SJCRH30 (cell line): ENCODE results near the gene CCDC180. TPM values are rescaled to one million over a fixed set of nuclear protein-coding genes. Genes with fewer than 3 reads are reported as not detected.
"Not testable (repeated sequence)": the region's sequence is repeated elsewhere in the genome, so short reads cannot be mapped to it uniquely, and the experiment has no call there.

ENCODE experiments used
- DNase-seq, 2 experiments: peaks; one replicate each; pipeline ENCODE4 v3.0.0-alpha.2; 2015 to 2020
- H3K27ac ChIP-seq: fragments of 250-450 bp; sonication (Bioruptor Pico); 2 replicates; pipeline ENCODE4 v1.5.1; 2020; ENCODE audit warnings: mild to moderate bottlenecking, moderate library complexity
- H3K27me3 ChIP-seq: fragments of 250-450 bp; sonication (Bioruptor Pico); 2 replicates; pipeline ENCODE4 v1.5.1; 2020; ENCODE audit warnings: mild to moderate bottlenecking, moderate library complexity
- H3K36me3 ChIP-seq: fragments of 250-450 bp; sonication (Bioruptor Pico); 2 replicates; pipeline ENCODE4 v1.5.1; 2020; ENCODE audit warnings: mild to moderate bottlenecking, moderate library complexity
- H3K4me1 ChIP-seq: fragments of 250-450 bp; sonication (Bioruptor Pico); 2 replicates; pipeline ENCODE4 v1.5.1; 2020; ENCODE audit warnings: mild to moderate bottlenecking, moderate library complexity
- H3K4me3 ChIP-seq: fragments of 250-450 bp; sonication (Bioruptor Pico); 2 replicates; pipeline ENCODE4 v1.5.1; 2020; ENCODE audit warnings: mild to moderate bottlenecking, moderate library complexity
- H3K9me3 ChIP-seq: fragments of 250-450 bp; sonication (Bioruptor Pico); replicated peaks from 2 replicates; pipeline ENCODE4 v1.5.1; 2020; ENCODE audit warnings: mild to moderate bottlenecking, moderate library complexity
- total RNA-seq: library from RNA; depleted of rRNA; stranded (reverse); fragments of >200 nt; shearing (Covaris generic); gene quantifications from 2 replicates; pipeline ENCODE4 v1.2.3, GENCODE V29; 2014

Gene CCDC180
- total RNA-seq, 1 experiment from 2014 or later, result 1.5 TPM

GRCh38 chr9:97318433-97318832, 11.0 kb downstream of the CCDC180 start:
- no peaks in the 10 kb centered on the region for H3K27me3 ChIP-seq
- no peak for DNase-seq
- H3K4me1 ChIP-seq, result no peaks in the 10 kb centered on the region
- no peaks in the 10 kb centered on the region for H3K36me3 ChIP-seq
- H3K4me3 ChIP-seq, result no peak overlapping the region
- H3K27ac ChIP-seq, result no peak overlapping the region
- H3K9me3 ChIP-seq, result no peaks in the 10 kb centered on the region

GRCh38 chr9:97319395-97319794, 11.9 kb downstream of the CCDC180 start:
- H3K27ac ChIP-seq, result no peak overlapping the region
- no peaks in the 10 kb centered on the region for H3K27me3 ChIP-seq
- no peaks in the 10 kb centered on the region for H3K4me1 ChIP-seq
- H3K4me3 ChIP-seq, result no peak overlapping the region
- H3K36me3 ChIP-seq, result no peaks in the 10 kb centered on the region
- H3K9me3 ChIP-seq, result no peaks in the 10 kb centered on the region
- DNase-seq, result no peak

- Histone ChIP-seq H3K27me3 (no peaks in the 10 kb centered on the region), H3K4me1 (no peaks in the 10 kb centered on the region), H3K4me3 (no peak overlapping the region), H3K36me3 (no peaks in the 10 kb centered on the region), H3K27ac (no peak overlapping the region), H3K9me3 (no peaks in the 10 kb centered on the region)
- no peak for DNase-seq
Observed at GRCh38 chr9:97320080-97320642, 12.7 kb downstream of the CCDC180 start.

GRCh38 chr9:97321251-97321650, 13.8 kb downstream of the CCDC180 start:
- H3K36me3 ChIP-seq, result no peaks in the 10 kb centered on the region
- no peak overlapping the region for H3K27ac ChIP-seq
- DNase-seq, result no peak
- no peaks in the 10 kb centered on the region for H3K27me3 ChIP-seq
- H3K9me3 ChIP-seq, result no peaks in the 10 kb centered on the region
- no peaks in the 10 kb centered on the region for H3K4me1 ChIP-seq
- H3K4me3 ChIP-seq, result no peak overlapping the region

GRCh38 chr9:97321691-97322090, 14.2 kb downstream of the CCDC180 start:
- Histone ChIP-seq H3K27ac (no peak overlapping the region), H3K36me3 (no peaks in the 10 kb centered on the region), H3K4me1 (no peaks in the 10 kb centered on the region), H3K4me3 (no peak overlapping the region), H3K9me3 (no peaks in the 10 kb centered on the region), H3K27me3 (no peaks in the 10 kb centered on the region)
- no peak for DNase-seq

- no peak overlapping the region for H3K27ac ChIP-seq
- no peaks in the 10 kb centered on the region for H3K4me1 ChIP-seq
- no peaks in the 10 kb centered on the region for H3K36me3 ChIP-seq
- H3K4me3 ChIP-seq, result no peak overlapping the region
- H3K9me3 ChIP-seq, result no peaks in the 10 kb centered on the region
- no peak for DNase-seq
- H3K27me3 ChIP-seq, result no peaks in the 10 kb centered on the region
Observed at GRCh38 chr9:97322105-97322504, 14.6 kb downstream of the CCDC180 start.

- no peak overlapping the region for H3K4me3 ChIP-seq
- H3K4me1 ChIP-seq, result no peaks in the 10 kb centered on the region
- H3K9me3 ChIP-seq, result no peaks in the 10 kb centered on the region; the same call in 1 of the 2 replicates
- H3K27me3 ChIP-seq, result no peaks in the 10 kb centered on the region
- H3K27ac ChIP-seq, result no peak overlapping the region
- DNase-seq, result no peak
- no peaks in the 10 kb centered on the region for H3K36me3 ChIP-seq
Observed at GRCh38 chr9:97324954-97325353, 17.5 kb downstream of the CCDC180 start.

- peaks cover 3% of the 10 kb centered on the region; the same call in 1 of the 2 replicates for H3K9me3 ChIP-seq
- no peaks in the 10 kb centered on the region for H3K4me1 ChIP-seq
- no peaks in the 10 kb centered on the region for H3K36me3 ChIP-seq
- no peak for DNase-seq
- no peaks in the 10 kb centered on the region for H3K27me3 ChIP-seq
- H3K27ac ChIP-seq, result no peak overlapping the region
- H3K4me3 ChIP-seq, result no peak overlapping the region
Observed at GRCh38 chr9:97327562-97327961, 20.1 kb downstream of the CCDC180 start.

GRCh38 chr9:97332993-97333392, 25.5 kb downstream of the CCDC180 start:
- Histone ChIP-seq H3K4me1 (peaks cover 2% of the 10 kb centered on the region; the same call in 1 of the 2 replicates), H3K4me3 (no peak overlapping the region), H3K9me3 (peaks cover 12% of the 10 kb centered on the region), H3K27me3 (no peaks in the 10 kb centered on the region), H3K36me3 (no peaks in the 10 kb centered on the region), H3K27ac (no peak overlapping the region)
- DNase-seq, result no peak

- H3K4me1 ChIP-seq, H3K36me3 ChIP-seq, DNase-seq, H3K27ac ChIP-seq, H3K4me3 ChIP-seq, H3K27me3 ChIP-seq: not testable (repeated sequence)
- H3K9me3 ChIP-seq, result peaks cover 12% of the 10 kb centered on the region; the same call in 1 of the 2 replicates
Observed at GRCh38 chr9:97335622-97336021, 28.2 kb downstream of the CCDC180 start.

GRCh38 chr9:97348871-97349270, 41.4 kb downstream of the CCDC180 start:
- H3K4me1 ChIP-seq, result no peaks in the 10 kb centered on the region
- H3K9me3 ChIP-seq, result no peaks in the 10 kb centered on the region
- no peaks in the 10 kb centered on the region for H3K36me3 ChIP-seq
- no peak overlapping the region for H3K27ac ChIP-seq
- DNase-seq, result no peak
- H3K4me3 ChIP-seq, result no peak overlapping the region
- no peaks in the 10 kb centered on the region for H3K27me3 ChIP-seq

- no peaks in the 10 kb centered on the region for H3K27me3 ChIP-seq
- H3K4me1 ChIP-seq, result no peaks in the 10 kb centered on the region
- H3K4me3 ChIP-seq, result no peak overlapping the region
- H3K9me3 ChIP-seq, result no peaks in the 10 kb centered on the region
- H3K27ac ChIP-seq, result no peak overlapping the region
- DNase-seq, result no peak
- H3K36me3 ChIP-seq, result no peaks in the 10 kb centered on the region
Observed at GRCh38 chr9:97349400-97349799, 41.9 kb downstream of the CCDC180 start.

- Histone ChIP-seq H3K4me1 (no peaks in the 10 kb centered on the region), H3K9me3 (no peaks in the 10 kb centered on the region), H3K27ac (no peak overlapping the region), H3K27me3 (no peaks in the 10 kb centered on the region; the same call in none of the 2 replicates), H3K4me3 (no peak overlapping the region), H3K36me3 (no peaks in the 10 kb centered on the region)
- DNase-seq, result no peak
Observed at GRCh38 chr9:97354637-97355036, 47.2 kb downstream of the CCDC180 start.

GRCh38 chr9:97357056-97357455, 49.6 kb downstream of the CCDC180 start:
- Histone ChIP-seq H3K36me3 (no peaks in the 10 kb centered on the region), H3K27me3 (no peaks in the 10 kb centered on the region; the same call in none of the 2 replicates), H3K4me1 (no peaks in the 10 kb centered on the region), H3K27ac (no peak overlapping the region), H3K4me3 (no peak overlapping the region), H3K9me3 (no peaks in the 10 kb centered on the region)
- DNase-seq, result no peak
